ENCODE results near the gene CEP152.

CEP152 gene

GRCh38 chr15:48806151-48806550, 4.7 kb downstream of the CEP152 start:
- Histone ChIP-seq H3K9me3 (ENCODE audit: insufficient read depth, low read length) (no peaks in the 10 kb centered on the region), H4K20me1 (ENCODE audit: insufficient read depth, low read length) (0 out of 2 replicates have a peak, but pooled peaks cover 6% of the 10 kb centered on the region), H3K9ac (ENCODE audit: low read length) (no peak overlapping the region), H3K4me1 (ENCODE audit: low read length) (peaks cover 14% of the 10 kb centered on the region), H3K27me3 (ENCODE audit: low read depth, low read length) (no peaks in the 10 kb centered on the region), H3K79me2 (ENCODE audit: low read length) (peaks cover 78% of the 10 kb centered on the region), H3K27ac (ENCODE audit: low read length) (no peak overlapping the region), H2AFZ (ENCODE audit: low read depth, low read length) (no peak overlapping the region), H3K4me3 (ENCODE audit: low read length) (no peak overlapping the region), H3K36me3 (replicated peaks; ENCODE audit: low read depth, low read length) (peaks cover 10% of the 10 kb centered on the region), H3K4me2 (ENCODE audit: low read length) (no peak overlapping the region)
- no peak for TF ChIP-seq CTCF (IDR thresholded peaks at IDR 0.05; ENCODE audit: low read depth, low read length)

GRCh38 chr15:48805591-48805990, 5.3 kb downstream of the CEP152 start:
- H3K4me3 ChIP-seq (ENCODE audit: low read length), result no peak overlapping the region
- H3K36me3 ChIP-seq (replicated peaks; ENCODE audit: low read depth, low read length), result peaks cover 10% of the 10 kb centered on the region
- no peaks in the 10 kb centered on the region for H3K27me3 ChIP-seq (ENCODE audit: low read depth, low read length)
- H3K27ac ChIP-seq (ENCODE audit: low read length), result no peak overlapping the region
- peaks cover 81% of the 10 kb centered on the region for H3K79me2 ChIP-seq (ENCODE audit: low read length)
- no peak overlapping the region for H3K4me2 ChIP-seq (ENCODE audit: low read length)
- no peak overlapping the region for H2AFZ ChIP-seq (ENCODE audit: low read depth, low read length)
- H3K9me3 ChIP-seq (ENCODE audit: insufficient read depth, low read length), result no peaks in the 10 kb centered on the region
- peaks cover 14% of the 10 kb centered on the region for H3K4me1 ChIP-seq (ENCODE audit: low read length)
- 0 out of 2 replicates have a peak, but pooled peaks cover 6% of the 10 kb centered on the region for H4K20me1 ChIP-seq (ENCODE audit: insufficient read depth, low read length)
- TF ChIP-seq CTCF (IDR thresholded peaks at IDR 0.05; ENCODE audit: low read depth, low read length), result no peak
- H3K9ac ChIP-seq (ENCODE audit: low read length), result no peak overlapping the region

- Histone ChIP-seq H3K4me2 (ENCODE audit: low read length) (no peak overlapping the region), H3K79me2 (ENCODE audit: low read length) (peaks cover 75% of the 10 kb centered on the region), H3K9me3 (ENCODE audit: insufficient read depth, low read length) (no peaks in the 10 kb centered on the region), H3K27ac (ENCODE audit: low read length) (no peak overlapping the region), H4K20me1 (ENCODE audit: insufficient read depth, low read length) (0 out of 2 replicates have a peak, but pooled peaks cover 10% of the 10 kb centered on the region), H2AFZ (ENCODE audit: low read depth, low read length) (no peak overlapping the region), H3K9ac (ENCODE audit: low read length) (no peak overlapping the region), H3K36me3 (replicated peaks; ENCODE audit: low read depth, low read length) (peaks cover 10% of the 10 kb centered on the region), H3K4me1 (ENCODE audit: low read length) (0 out of 2 replicates have a peak, but pooled peaks cover 3% of the 10 kb centered on the region), H3K27me3 (ENCODE audit: low read depth, low read length) (no peaks in the 10 kb centered on the region), H3K4me3 (ENCODE audit: low read length) (no peak overlapping the region)
- TF ChIP-seq EZH2phosphoT487 (IDR thresholded peaks at IDR 0.05; ENCODE audit: low read depth) (no peak), CTCF (IDR thresholded peaks at IDR 0.05; ENCODE audit: low read depth, low read length) (no peak)
These were observed 7.0 kb downstream of the CEP152 start for GRCh38 chr15:48803877-48804276.

GRCh38 chr15:48802867-48803266, 8.0 kb downstream of the CEP152 start:
- no peak overlapping the region for H3K27ac ChIP-seq (ENCODE audit: low read length)
- no peak overlapping the region for H2AFZ ChIP-seq (ENCODE audit: low read depth, low read length)
- no peak overlapping the region for H3K9ac ChIP-seq (ENCODE audit: low read length)
- H3K27me3 ChIP-seq (ENCODE audit: low read depth, low read length), result no peaks in the 10 kb centered on the region
- no peak for TF ChIP-seq EZH2phosphoT487 (IDR thresholded peaks at IDR 0.05; ENCODE audit: low read depth)
- no peak for TF ChIP-seq CTCF (IDR thresholded peaks at IDR 0.05; ENCODE audit: low read depth, low read length)
- H3K36me3 ChIP-seq (replicated peaks; ENCODE audit: low read depth, low read length), result peaks cover 10% of the 10 kb centered on the region
- H4K20me1 ChIP-seq (ENCODE audit: insufficient read depth, low read length), result 0 out of 2 replicates have a peak, but pooled peaks cover 10% of the 10 kb centered on the region
- H3K4me3 ChIP-seq (ENCODE audit: low read length), result no peak overlapping the region
- peaks cover 67% of the 10 kb centered on the region for H3K79me2 ChIP-seq (ENCODE audit: low read length)
- no peaks in the 10 kb centered on the region for H3K9me3 ChIP-seq (ENCODE audit: insufficient read depth, low read length)
- H3K4me1 ChIP-seq (ENCODE audit: low read length), result 0 out of 2 replicates have a peak, but pooled peaks cover 3% of the 10 kb centered on the region
- H3K4me2 ChIP-seq (ENCODE audit: low read length), result no peak overlapping the region
